GM21717 (cell line): ENCODE measurements around the gene NOL11.
"Not testable (repeated sequence)": the region's sequence is repeated elsewhere in the genome, so short reads cannot be mapped to it uniquely, and the experiment has no call there.

Source experiments
- ATAC-seq: cut with Tn5 transposase; IDR thresholded peaks from one replicate; pipeline ENCODE4 v1.9.1; 2021; ENCODE audit warnings: mild to moderate bottlenecking, moderate library complexity; ENCODE audit not compliant: unreplicated experiment

The NOL11 gene

GRCh38 chr17:67717624-67718324 is at the start of gene NOL11:
Gene NOL11 (plus strand): TSS chr17:67717936. CDS start chr17:67717948, 12 bp downstream.
- peak; percentile 97 for ATAC-seq

- ATAC-seq = no peak
Observed at GRCh38 chr17:67671493-67671892, 46.2 kb upstream of the NOL11 start.

- no peak for ATAC-seq
Observed at GRCh38 chr17:67672592-67673335, 45.0 kb upstream of the NOL11 start.

GRCh38 chr17:67675481-67675880 is 42.3 kb upstream of the NOL11 start:
- ATAC-seq = no peak

- no peak for ATAC-seq
Observed at GRCh38 chr17:67676305-67676704, 41.4 kb upstream of the NOL11 start.

- ATAC-seq = no peak
Observed at GRCh38 chr17:67678414-67678813, 39.3 kb upstream of the NOL11 start.

GRCh38 chr17:67679225-67679624 is 38.5 kb upstream of the NOL11 start:
- no peak for ATAC-seq

GRCh38 chr17:67679721-67680120 is 38.0 kb upstream of the NOL11 start:
- ATAC-seq = no peak

- ATAC-seq = no peak
Observed at GRCh38 chr17:67680445-67681224, 37.1 kb upstream of the NOL11 start.

- ATAC-seq = no peak
Observed at GRCh38 chr17:67682196-67682595, 35.5 kb upstream of the NOL11 start.

GRCh38 chr17:67685351-67685750 is 32.4 kb upstream of the NOL11 start:
- no peak for ATAC-seq

GRCh38 chr17:67686241-67686640 is 31.5 kb upstream of the NOL11 start:
- no peak for ATAC-seq

- ATAC-seq = no peak
Observed at GRCh38 chr17:67687511-67687910, 30.2 kb upstream of the NOL11 start.

- ATAC-seq = no peak
Observed at GRCh38 chr17:67689534-67690177, 28.1 kb upstream of the NOL11 start.

- ATAC-seq = no peak
Observed at GRCh38 chr17:67693811-67694210, 23.9 kb upstream of the NOL11 start.

- no peak for ATAC-seq
Observed at GRCh38 chr17:67696347-67696746, 21.4 kb upstream of the NOL11 start.

GRCh38 chr17:67696853-67697498 is 20.8 kb upstream of the NOL11 start:
- ATAC-seq = no peak

GRCh38 chr17:67700037-67700724 is 17.6 kb upstream of the NOL11 start:
- ATAC-seq = no peak

GRCh38 chr17:67700725-67701119 is 17.0 kb upstream of the NOL11 start:
- ATAC-seq = no peak

- not testable (repeated sequence) for ATAC-seq
Observed at GRCh38 chr17:67702861-67703260, 14.9 kb upstream of the NOL11 start.
